Dendritic cell treated with granulocyte-macrophage colony-stimulating factor and Interleukin-4, amounts not matched to agents 40 ng/mL and 50 ng/mL, for 4 days (primary cell): ENCODE data around the gene SNTB2.

Experiments
- H3K27ac Mint-ChIP-seq: one replicate; pipeline ENCODE4 v1.8.0; 2022; ENCODE audit warnings: mild to moderate bottlenecking, mixed read lengths
- H3K27me3 Mint-ChIP-seq: one replicate; pipeline ENCODE4 v1.8.0; 2022; ENCODE audit warnings: mild to moderate bottlenecking, mixed read lengths
- H3K36me3 Mint-ChIP-seq: one replicate; pipeline ENCODE4 v1.8.0; 2022; ENCODE audit warnings: low read depth, mixed read lengths
- H3K4me1 Mint-ChIP-seq: one replicate; pipeline ENCODE4 v1.8.0; 2022; ENCODE audit warnings: low read depth, mixed read lengths
- H3K4me3 Mint-ChIP-seq: one replicate; pipeline ENCODE4 v1.8.0; 2022; ENCODE audit warnings: mild to moderate bottlenecking, moderate library complexity, mixed read lengths
- H3K9me3 Mint-ChIP-seq: one replicate; pipeline ENCODE4 v1.8.0; 2022; ENCODE audit warnings: mixed read lengths
- intact Hi-C: fragments of 100-400 bp; cut with micrococcal nuclease; formaldehyde crosslinking; loops from one replicate; pipeline ENCODE4 v1.15.0; 2022

The SNTB2 gene

DNA sequence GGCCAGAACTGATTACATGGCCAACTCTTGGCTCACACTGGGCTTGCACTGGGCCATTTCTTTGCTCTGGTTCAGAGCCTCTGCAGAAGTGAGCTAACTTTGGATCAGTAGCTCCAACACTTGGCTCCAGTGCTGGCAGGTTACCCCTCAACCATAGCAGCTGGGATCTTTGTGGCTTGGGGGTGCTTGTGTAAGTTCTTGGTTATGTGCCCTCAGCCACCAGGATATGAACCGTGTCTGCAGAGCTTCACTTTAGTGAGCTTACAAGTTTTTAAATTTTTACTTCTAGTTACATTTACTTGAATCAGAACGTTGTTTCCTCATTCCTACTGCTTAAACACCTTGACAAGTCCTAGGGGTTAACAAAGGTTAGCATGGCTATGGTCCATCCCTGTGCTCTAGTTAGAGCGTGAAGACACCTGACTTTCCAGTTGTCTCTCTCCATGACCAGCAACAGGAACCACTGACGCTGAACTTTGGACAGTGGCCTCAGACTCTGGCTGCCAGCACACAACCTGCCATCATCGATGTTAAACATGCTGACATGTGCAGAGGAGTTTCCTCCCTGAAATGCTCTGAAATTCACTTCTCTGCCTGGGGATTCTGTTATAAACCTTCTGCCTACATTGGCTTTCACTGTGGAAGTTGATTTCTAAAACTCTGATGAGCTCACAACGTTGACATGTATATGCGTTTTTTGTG, 139.4 kb downstream of the SNTB2 start:
- intact Hi-C loops, result no loop called here
- H3K27me3 Mint-ChIP-seq, result no peaks in the 10 kb centered on the region
- no peak overlapping the region for H3K27ac Mint-ChIP-seq
- peaks cover 82% of the 10 kb centered on the region for H3K36me3 Mint-ChIP-seq
- H3K9me3 Mint-ChIP-seq, result no peaks in the 10 kb centered on the region
- no peak overlapping the region for H3K4me3 Mint-ChIP-seq
- H3K4me1 Mint-ChIP-seq, result peaks cover 56% of the 10 kb centered on the region

DNA sequence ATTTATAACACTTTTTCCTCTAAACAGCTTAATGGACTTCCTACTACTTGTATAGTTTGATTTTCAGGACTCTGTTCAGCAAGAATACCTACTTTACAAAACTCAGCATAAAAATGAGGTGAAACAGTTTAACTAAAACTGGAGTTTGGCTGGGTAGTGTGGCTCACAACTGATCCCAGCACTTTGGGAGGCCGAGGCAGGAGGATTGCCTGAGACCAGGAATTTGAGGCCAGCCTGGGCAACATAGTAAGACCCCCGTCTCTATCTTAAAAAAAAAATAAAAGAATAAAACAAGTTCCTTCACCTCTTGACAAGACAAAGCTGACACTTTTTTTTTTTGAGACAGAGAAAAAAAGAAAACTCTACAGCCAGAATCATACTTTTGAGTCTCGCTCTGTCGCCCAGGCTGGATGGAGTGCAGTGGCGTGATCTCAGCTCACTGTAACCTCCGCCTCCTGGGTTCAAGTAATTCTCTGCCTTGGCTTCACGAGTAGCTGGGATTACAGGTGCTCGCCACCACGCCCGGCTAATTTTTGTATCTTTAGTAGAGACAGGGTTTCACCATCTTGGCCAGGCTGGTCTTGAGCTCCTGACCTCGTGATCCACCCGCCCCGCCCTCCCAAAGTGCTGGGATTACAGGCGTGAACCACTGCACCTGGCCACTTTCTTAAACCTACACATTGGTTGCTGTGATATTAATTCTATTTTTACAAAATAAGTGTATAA, 140.8 kb downstream of the SNTB2 start:
- H3K4me3 Mint-ChIP-seq, result no peak overlapping the region
- intact Hi-C loops, result no loop called here
- H3K27ac Mint-ChIP-seq, result no peak overlapping the region
- no peaks in the 10 kb centered on the region for H3K9me3 Mint-ChIP-seq
- H3K27me3 Mint-ChIP-seq, result no peaks in the 10 kb centered on the region
- peaks cover 56% of the 10 kb centered on the region for H3K4me1 Mint-ChIP-seq
- H3K36me3 Mint-ChIP-seq, result peaks cover 80% of the 10 kb centered on the region

GRCh38 chr16:69328854-69329316, 141.9 kb downstream of the SNTB2 start:
- no peaks in the 10 kb centered on the region for H3K9me3 Mint-ChIP-seq
- intact Hi-C loops, result no loop called here
- H3K27ac Mint-ChIP-seq, result no peak overlapping the region
- peaks cover 49% of the 10 kb centered on the region for H3K4me1 Mint-ChIP-seq
- H3K4me3 Mint-ChIP-seq, result no peak overlapping the region
- H3K27me3 Mint-ChIP-seq, result no peaks in the 10 kb centered on the region
- peaks cover 80% of the 10 kb centered on the region for H3K36me3 Mint-ChIP-seq

- Mint-ChIP-seq H3K9me3 (no peaks in the 10 kb centered on the region), H3K36me3 (peaks cover 80% of the 10 kb centered on the region), H3K27me3 (no peaks in the 10 kb centered on the region), H3K27ac (peak overlapping the region; percentile 43), H3K4me3 (peak overlapping the region; percentile 82), H3K4me1 (peaks cover 48% of the 10 kb centered on the region)
- intact Hi-C loops, result loop anchor here (1.0 kb wide), 1 partner anchor 10 kb away; the partner anchor contains the start of genes COG8 and NIP7
Measured at GRCh38 chr16:69329369-69330285, 142.7 kb downstream of the SNTB2 start.

- intact Hi-C loops, result loop anchor here (1.0 kb wide), 1 partner anchor 9 kb away; the partner anchor contains the start of genes COG8 and NIP7
- H3K4me3 Mint-ChIP-seq, result peak within 1 kb of the TSS; percentile 82
- peak within 1 kb of the TSS; percentile 82 for H3K27ac Mint-ChIP-seq
- peaks cover 48% of the 10 kb centered on the region for H3K4me1 Mint-ChIP-seq
- no peaks in the 10 kb centered on the region for H3K27me3 Mint-ChIP-seq
- H3K9me3 Mint-ChIP-seq, result no peaks in the 10 kb centered on the region
- H3K36me3 Mint-ChIP-seq, result peaks cover 80% of the 10 kb centered on the region
Measured at GRCh38 chr16:69330286-69331109, 143.5 kb downstream of the SNTB2 start, which contains the start of gene PDF. TSS of gene PDF (minus strand) at chr16:69330588. CDS start at chr16:69330570, 18 bp downstream.

- H3K36me3 Mint-ChIP-seq, result peaks cover 75% of the 10 kb centered on the region
- intact Hi-C loops, result no loop called here
- no peaks in the 10 kb centered on the region for H3K9me3 Mint-ChIP-seq
- peaks cover 46% of the 10 kb centered on the region for H3K4me1 Mint-ChIP-seq
- no peak overlapping the region for H3K27ac Mint-ChIP-seq
- no peak overlapping the region for H3K4me3 Mint-ChIP-seq
- no peaks in the 10 kb centered on the region for H3K27me3 Mint-ChIP-seq
Measured at GRCh38 chr16:69334696-69335095, 147.7 kb downstream of the SNTB2 start.

GRCh38 chr16:69338557-69339288, 151.8 kb downstream of the SNTB2 start:
- H3K9me3 Mint-ChIP-seq, result no peaks in the 10 kb centered on the region
- no peaks in the 10 kb centered on the region for H3K27me3 Mint-ChIP-seq
- H3K36me3 Mint-ChIP-seq, result peaks cover 90% of the 10 kb centered on the region
- H3K4me1 Mint-ChIP-seq, result peaks cover 50% of the 10 kb centered on the region
- H3K27ac Mint-ChIP-seq, result peak overlapping the region; percentile 90
- intact Hi-C loops, result loop anchor here (1.0 to 2.0 kb wide), 2 partner anchors 8 to 48 kb away; partner anchors contain the start of genes PDF and TERF2
- peak overlapping the region; percentile 93 for H3K4me3 Mint-ChIP-seq

- H3K4me1 Mint-ChIP-seq, result peaks cover 44% of the 10 kb centered on the region
- H3K9me3 Mint-ChIP-seq, result no peaks in the 10 kb centered on the region
Measured at GRCh38 chr16:69339289-69340094, 152.5 kb downstream of the SNTB2 start, which contains the start of the genes COG8 and NIP7. TSS of gene COG8 (minus strand) at chr16:69339564. CDS start at chr16:69339552, 12 bp downstream. TSS of gene NIP7 (plus strand) at chr16:69339772. CDS start at chr16:69339830, 58 bp downstream.

DNA sequence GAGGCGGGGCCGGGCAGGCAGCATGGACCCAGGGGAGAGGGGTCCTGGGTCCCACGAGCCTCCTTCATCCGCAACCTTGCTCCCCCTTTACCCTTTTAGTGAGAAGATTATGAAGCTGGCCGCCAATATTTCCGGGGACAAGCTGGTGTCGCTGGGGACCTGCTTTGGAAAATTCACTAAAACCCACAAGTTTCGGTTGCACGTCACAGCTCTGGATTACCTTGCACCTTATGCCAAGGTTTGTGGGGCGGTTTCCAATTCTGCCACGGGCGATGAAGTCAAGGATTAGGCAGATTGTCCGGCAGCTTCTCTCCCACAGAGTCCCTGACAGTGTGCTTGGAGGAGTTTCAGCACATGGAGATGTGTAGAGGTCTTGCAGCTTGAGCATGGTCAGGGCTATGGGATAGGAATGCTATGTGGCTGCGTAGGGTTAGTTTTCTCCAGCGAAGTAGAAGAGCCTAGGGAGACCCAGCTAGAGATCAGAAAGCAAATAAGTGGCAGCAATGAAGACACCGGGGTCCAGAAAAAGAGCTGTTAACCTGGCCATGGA, 153.2 kb downstream of the SNTB2 start:
- H3K27ac Mint-ChIP-seq, result peak overlapping the region; percentile 90
- H3K27me3 Mint-ChIP-seq, result no peaks in the 10 kb centered on the region
- H3K36me3 Mint-ChIP-seq, result peaks cover 83% of the 10 kb centered on the region
- no peaks in the 10 kb centered on the region for H3K9me3 Mint-ChIP-seq
- peak overlapping the region; percentile 93 for H3K4me3 Mint-ChIP-seq
- H3K4me1 Mint-ChIP-seq, result peaks cover 38% of the 10 kb centered on the region
- intact Hi-C loops, result no loop called here

More at GRCh38 chr16:69339289-69340094, 152.5 kb downstream of the SNTB2 start, which contains the start of the genes COG8 and NIP7:
- no peaks in the 10 kb centered on the region for H3K27me3 Mint-ChIP-seq
- H3K4me3 Mint-ChIP-seq, result peak within 1 kb of the TSS; percentile 93
- peak within 1 kb of the TSS; percentile 90 for H3K27ac Mint-ChIP-seq
- H3K36me3 Mint-ChIP-seq, result peaks cover 90% of the 10 kb centered on the region
- intact Hi-C loops, result loop anchor here (1.0 to 2.0 kb wide), 2 partner anchors 9 to 47 kb away; partner anchors contain the start of genes PDF and TERF2

DNA sequence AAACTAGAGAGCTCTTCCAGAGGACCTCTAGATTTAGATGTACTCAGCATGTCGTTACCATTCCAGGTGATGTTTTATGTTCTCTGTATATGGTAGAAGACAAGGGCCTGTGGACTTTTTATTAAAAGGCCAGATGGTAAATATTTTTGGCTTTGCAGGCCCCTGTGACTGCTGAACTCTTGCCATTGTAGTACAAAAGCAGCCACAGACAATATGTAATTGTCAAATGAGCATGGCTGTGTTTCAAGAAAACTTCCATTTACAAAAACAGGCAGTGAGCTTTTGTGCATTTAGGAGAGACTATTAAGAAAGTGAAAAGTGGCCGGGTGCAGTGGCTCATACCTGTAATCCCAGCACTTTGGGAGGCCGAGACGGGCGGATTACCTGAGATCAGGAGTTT, 157.2 kb downstream of the SNTB2 start:
- no peak overlapping the region for H3K4me3 Mint-ChIP-seq
- H3K9me3 Mint-ChIP-seq, result no peaks in the 10 kb centered on the region
- H3K4me1 Mint-ChIP-seq, result peaks cover 36% of the 10 kb centered on the region
- no peak overlapping the region for H3K27ac Mint-ChIP-seq
- intact Hi-C loops, result no loop called here
- H3K27me3 Mint-ChIP-seq, result no peaks in the 10 kb centered on the region
- peaks cover 73% of the 10 kb centered on the region for H3K36me3 Mint-ChIP-seq

DNA sequence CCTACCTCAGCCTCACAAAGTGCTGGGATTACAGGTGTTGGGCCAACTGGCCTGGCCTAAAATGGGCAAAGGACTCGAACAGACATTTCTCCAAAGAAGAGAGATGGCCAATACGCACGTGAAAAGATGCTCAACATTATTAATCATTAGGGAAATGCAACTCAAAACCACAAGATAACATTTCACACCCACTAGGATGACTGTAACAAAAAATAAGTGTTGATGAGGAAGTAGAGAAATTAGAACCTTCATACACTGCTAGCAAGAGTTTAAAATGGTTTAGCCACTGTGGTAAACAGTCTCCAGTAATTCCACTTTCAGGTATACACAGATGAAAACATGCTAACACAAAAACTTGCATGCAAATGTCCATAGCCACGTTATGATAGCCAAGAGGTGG, 159.0 kb downstream of the SNTB2 start:
- intact Hi-C loops, result no loop called here
- Mint-ChIP-seq H3K4me3 (no peak overlapping the region), H3K27me3 (no peaks in the 10 kb centered on the region), H3K36me3 (peaks cover 73% of the 10 kb centered on the region), H3K27ac (peak overlapping the region; percentile 48), H3K9me3 (no peaks in the 10 kb centered on the region), H3K4me1 (peaks cover 23% of the 10 kb centered on the region)
